Measurements from ENCODE around the gene BNC2.

DNA sequence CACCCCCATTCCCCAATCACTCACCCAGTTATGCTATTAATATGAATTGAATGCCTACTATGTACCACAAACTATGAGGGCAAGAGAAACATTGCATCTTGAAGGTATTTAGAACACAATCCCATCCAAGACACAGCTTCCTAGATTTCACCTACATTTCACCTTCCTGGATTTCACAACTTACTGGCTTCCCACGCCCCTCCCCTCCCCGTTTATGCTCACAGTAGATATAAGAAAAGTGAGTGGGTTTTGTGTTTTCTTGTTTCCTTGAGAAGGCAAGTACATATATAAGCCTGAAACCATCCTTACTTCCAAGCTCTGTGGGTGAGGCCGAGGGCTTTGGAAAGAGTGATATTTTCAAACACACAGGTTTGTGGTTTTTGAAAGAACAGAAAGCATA lies 465.0 kb downstream of the BNC2 start:
- TF ChIP-seq, protein P1, sequence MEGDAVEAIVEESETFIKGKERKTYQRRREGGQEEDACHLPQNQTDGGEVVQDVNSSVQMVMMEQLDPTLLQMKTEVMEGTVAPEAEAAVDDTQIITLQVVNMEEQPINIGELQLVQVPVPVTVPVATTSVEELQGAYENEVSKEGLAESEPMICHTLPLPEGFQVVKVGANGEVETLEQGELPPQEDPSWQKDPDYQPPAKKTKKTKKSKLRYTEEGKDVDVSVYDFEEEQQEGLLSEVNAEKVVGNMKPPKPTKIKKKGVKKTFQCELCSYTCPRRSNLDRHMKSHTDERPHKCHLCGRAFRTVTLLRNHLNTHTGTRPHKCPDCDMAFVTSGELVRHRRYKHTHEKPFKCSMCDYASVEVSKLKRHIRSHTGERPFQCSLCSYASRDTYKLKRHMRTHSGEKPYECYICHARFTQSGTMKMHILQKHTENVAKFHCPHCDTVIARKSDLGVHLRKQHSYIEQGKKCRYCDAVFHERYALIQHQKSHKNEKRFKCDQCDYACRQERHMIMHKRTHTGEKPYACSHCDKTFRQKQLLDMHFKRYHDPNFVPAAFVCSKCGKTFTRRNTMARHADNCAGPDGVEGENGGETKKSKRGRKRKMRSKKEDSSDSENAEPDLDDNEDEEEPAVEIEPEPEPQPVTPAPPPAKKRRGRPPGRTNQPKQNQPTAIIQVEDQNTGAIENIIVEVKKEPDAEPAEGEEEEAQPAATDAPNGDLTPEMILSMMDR (conservative IDR thresholded peaks at IDR 0.05 in 1 of 2, IDR thresholded peaks at IDR 0.05 in 1 of 2; ENCODE audit: low read depth in 1 of 2, low read length in 2 of 2): no peak
- TF ChIP-seq EZH2 (IDR thresholded peaks at IDR 0.05; ENCODE audit: low read length, missing control alignments): no peak

Data from fibroblast of lung (primary cell).